GM12873 (cell line): Measurements from ENCODE around the gene CHKA.

Experiments
- TF ChIP-seq, protein P1 (sequence below): IDR thresholded peaks from 2 replicates; pipeline ENCODE4 v1.5.1; 2012; ENCODE audit warnings: low read depth, mild to moderate bottlenecking, moderate library complexity, low read length, control low read depth; ENCODE audit not compliant: insufficient read depth; ENCODE audit errors: missing control alignments

CHKA gene

DNA sequence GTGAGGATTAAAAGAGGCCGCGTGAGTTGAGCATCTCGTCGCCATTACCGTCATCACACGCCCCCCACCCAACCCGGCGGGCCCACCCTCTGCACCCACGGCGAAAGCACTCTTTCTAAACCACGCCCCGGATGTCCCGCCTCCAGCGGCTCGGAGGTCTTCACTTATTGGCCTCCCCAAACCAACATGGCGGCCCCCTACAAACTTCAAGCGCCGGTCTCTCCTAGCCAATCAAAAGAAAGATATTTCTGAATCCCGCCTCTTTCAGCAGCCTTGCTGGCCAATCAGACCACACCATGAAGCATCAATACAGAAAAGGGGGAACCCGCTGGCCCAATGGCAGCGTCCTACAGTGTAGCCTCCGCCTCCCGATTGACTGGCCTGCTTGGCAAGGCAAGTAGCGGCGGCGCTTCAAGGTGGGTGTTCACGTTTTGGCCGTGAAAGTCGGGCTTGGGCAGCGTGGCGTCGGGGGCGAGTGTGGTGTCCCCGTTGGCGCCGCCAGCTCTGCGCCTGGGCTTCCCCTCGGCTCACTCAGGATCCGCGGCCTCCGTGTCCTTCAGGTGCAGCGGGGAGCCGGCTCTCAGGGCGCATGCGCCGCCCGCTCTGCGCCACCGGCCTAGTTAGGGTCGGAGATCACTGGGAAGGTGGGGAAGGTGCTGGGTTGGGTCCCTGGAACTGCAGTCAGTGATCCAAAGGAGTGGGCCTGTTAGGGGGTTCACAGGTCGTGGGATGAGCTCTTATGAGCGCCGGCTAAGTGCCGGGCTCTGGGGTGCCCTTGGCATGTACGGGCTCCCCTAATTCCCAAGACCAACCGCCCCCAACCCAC lies 90.7 kb downstream of the CHKA start, which contains the start of gene NDUFS8:
Gene NDUFS8 (plus strand): TSS at position 364 of the 826 bp plus-strand sequence. CDS start 1,471 bp downstream, outside the sequence.
- TF ChIP-seq, protein P1, sequence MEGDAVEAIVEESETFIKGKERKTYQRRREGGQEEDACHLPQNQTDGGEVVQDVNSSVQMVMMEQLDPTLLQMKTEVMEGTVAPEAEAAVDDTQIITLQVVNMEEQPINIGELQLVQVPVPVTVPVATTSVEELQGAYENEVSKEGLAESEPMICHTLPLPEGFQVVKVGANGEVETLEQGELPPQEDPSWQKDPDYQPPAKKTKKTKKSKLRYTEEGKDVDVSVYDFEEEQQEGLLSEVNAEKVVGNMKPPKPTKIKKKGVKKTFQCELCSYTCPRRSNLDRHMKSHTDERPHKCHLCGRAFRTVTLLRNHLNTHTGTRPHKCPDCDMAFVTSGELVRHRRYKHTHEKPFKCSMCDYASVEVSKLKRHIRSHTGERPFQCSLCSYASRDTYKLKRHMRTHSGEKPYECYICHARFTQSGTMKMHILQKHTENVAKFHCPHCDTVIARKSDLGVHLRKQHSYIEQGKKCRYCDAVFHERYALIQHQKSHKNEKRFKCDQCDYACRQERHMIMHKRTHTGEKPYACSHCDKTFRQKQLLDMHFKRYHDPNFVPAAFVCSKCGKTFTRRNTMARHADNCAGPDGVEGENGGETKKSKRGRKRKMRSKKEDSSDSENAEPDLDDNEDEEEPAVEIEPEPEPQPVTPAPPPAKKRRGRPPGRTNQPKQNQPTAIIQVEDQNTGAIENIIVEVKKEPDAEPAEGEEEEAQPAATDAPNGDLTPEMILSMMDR: no peak

DNA sequence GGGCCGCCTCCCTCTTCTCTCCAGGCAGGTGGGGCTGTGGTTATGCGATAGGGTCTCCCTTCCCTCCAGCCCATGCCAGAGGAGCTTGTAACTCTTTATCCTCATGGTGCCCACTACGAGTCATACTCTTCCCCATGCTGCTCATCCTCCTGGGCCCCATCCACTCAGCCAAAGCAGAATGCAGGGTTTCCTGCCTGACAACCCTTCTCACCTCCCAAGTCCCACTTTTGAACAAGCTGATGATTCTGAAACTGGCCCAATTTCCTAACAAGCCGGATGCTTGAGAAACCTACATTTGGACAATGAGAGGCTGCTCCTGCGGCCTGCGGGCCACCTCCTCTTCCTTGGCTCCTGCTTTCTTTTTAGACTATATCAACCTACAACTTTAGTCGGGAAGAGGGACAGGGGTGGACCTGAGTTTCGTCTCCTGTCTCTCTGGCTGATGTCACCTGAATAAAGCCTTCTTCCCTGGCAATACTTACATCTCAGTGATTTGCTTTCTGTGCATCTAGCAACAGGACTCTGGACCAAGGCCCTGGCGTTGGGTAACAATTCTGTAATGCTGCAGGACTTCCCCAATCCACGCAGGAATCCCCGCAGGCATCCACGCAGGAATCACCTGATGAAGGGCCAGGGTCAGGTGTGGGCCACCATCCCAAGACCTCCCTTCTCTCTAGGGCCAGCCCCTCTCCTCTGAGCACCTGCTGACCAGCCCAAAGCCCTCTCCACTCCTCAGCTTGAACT lies 92.2 kb downstream of the CHKA start:
- TF ChIP-seq, protein P1: no peak

DNA sequence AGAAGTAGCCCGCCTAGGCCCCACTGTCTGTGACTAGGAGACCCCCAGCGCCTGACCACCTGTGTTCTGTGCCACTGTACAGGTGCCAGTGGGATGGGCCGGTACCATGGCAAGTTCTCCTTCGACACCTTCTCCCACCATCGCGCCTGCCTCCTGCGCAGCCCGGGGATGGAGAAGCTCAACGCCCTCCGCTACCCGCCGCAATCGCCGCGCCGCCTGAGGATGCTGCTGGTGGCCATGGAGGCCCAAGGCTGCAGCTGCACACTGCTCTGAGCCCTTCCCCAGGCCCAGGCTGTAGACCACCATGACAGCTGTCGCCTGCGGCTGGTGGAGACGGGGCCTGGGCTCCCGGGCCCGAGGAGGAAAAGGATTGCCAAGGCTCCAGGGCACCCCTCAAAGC lies 93.5 kb downstream of the CHKA start:
- TF ChIP-seq, protein P1: no peak

DNA sequence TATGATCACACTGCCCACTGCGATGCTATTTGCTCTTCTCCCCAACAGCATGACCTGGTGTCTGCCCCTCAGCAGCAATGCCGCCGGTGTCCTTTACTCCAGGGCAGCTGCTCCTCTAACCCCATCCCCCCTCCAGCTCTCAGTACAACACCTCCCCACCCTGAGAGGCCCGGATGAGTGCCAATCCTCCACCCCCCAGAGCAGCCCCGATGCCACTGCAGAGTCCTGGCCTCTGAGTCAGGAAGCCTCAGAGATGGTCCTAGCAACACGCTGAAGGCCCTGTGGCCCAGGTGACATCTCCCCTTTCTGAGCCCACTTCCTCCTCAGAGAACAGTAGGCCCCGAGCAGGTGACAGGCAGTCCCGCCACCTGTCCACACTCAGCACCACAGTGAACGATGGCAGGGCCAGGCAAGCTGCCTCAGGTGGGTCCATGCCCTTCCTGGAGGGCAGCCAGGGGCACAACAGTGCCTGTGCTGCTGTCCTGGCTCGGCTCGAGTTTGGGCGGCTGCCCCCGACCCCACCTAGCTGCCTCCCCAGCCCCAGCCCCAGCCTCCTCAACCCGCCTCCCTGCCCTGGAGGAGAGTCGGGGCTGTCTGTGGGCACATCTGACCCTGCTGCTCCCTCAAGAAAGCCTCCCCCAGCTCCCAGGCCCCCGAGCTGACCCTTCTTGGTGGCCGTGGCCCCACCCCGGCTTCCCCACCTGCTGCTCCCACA lies 94.6 kb downstream of the CHKA start:
- TF ChIP-seq, protein P1: no peak

DNA sequence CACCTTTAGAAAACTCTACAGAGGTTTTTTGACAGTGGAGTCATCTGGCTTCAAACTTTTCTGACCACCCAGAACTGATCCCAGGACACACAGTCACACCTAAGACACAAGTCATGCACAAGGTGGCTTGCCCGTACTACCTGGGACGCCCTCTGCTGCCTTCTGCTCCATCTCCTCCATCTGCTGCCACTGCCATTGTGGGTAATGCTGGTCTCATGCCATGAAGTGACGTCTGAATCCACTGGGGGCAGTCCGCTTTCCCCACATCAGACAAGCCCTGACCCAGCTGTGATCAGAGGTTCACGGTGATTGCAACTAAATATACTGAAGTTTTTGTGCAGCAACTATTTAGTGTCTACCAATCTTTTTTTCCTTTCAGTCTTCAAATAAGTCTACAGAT lies 96.1 kb downstream of the CHKA start:
- TF ChIP-seq, protein P1: peak; percentile 47

DNA sequence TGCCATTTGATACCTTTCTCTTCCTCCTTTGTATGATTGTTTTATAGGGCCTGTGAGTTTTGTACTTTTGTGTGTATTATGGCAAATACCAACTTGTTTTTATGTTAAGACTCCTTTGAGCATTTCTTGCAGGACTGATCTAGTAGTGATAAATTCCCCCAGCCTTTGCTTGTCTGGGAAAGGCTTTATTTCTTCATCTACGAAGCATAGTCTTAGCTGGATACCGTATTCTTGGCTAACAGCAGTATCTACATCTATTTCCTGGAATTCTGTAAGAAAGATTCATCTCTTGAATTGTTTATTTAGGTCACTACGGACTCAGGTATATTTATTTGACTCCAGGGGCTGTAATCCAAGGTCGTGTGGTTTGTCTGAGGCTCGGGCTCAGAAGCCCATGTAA lies 96.7 kb downstream of the CHKA start:
- TF ChIP-seq, protein P1: no peak

DNA sequence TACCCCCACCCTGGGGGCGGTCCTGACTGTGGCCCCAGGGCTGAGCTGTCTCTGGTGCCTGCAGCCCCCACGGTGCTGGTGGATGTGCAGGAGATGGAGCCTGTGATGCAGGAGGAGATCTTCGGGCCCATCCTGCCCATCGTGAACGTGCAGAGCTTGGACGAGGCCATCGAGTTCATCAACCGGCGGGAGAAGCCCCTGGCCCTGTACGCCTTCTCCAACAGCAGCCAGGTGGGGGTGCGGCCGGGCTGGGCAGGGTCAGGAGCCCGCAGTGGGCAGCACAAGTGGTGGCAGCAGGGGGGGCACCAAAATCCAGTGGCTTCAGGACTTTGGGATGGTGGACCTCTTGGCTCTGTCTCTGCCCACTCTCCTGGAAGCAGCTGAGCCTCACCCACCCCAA lies 98.7 kb downstream of the CHKA start:
- TF ChIP-seq, protein P1: no peak
